AG08395 (cell line): Measurements from ENCODE around the gene TMOD2.
A peak's percentile ranks its signal among the peaks of the same experiment; 100 is the strongest.

Experiments
- DNase-seq: peaks from one replicate; pipeline ENCODE4 v3.0.0; 2012; ENCODE audit warnings: mixed read lengths, low spot score

TMOD2 gene

DNA sequence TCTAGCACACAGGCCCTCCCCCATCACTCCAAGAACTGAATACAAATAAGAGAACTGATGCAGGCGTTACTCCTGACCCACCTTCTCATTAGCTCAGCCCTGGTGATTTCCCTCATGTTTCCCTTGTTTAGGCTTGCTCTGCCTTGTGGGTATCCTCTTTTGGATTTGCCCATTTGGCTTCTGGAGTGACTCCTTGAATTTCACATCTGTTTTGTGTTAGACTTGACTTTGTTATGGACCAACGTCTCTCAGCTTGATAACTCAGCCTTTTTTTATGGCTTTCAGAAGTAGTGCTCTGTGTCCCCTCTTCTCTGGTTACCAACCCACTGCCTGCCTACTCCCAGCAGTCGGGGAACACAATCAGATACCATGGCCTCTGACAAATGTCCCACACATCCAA is 66.8 kb downstream of the TMOD2 start:
- DNase-seq: peak; percentile 14

DNA sequence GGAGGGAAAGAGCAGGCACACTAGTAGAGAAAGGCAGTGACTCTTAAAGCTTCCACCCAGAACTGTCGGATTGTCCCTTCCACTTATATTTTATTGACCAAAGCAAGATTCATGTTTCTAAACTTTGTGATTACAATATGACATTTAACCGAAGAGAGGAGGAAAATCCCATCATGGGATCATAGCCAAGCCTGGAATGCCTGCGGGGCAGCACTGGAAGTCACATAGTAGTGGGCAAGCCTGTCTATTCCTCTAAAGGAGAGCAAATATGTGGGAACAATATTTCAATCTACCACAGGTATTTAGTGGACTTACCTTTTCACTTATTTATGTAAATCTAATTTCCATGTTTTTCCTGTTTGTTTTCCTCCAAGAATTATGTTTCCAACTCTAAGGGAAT is 74.3 kb downstream of the TMOD2 start:
- no peak for DNase-seq

DNA sequence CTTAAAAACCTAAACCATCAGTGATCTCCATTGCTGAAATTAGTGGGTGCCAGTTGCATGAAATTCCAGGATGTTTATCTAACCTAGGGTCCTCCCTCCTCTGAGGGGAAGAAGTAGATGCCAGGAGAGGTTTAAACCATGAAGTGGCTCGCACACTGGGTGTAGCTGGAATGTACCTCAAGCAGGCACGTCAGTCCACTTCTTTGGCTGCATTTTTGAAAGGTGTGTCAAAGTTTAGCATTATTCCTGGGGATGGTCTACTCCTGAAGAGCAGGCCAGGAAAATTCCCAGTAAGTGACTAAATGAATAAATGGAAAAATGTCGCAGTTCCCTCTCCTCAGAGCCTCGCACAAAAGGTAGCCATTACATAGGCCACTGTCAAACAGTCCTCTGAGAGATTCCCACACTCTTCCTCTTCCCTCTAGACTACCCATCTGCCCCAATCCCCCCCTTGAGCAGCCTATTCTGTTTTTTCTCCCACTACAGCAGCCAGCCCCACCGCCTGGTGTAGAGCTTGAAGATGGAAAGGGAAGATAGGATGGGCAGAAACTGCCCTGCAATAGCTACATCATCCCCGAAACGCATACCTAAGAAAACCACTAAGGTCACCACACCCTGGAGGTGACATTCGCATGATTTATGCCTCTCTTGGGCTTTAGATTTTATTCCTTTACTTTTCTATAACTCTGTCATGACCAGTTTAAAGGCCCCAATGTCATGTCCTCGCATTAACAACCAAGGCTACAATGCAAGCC is 77.4 kb downstream of the TMOD2 start:
- DNase-seq: no peak

DNA sequence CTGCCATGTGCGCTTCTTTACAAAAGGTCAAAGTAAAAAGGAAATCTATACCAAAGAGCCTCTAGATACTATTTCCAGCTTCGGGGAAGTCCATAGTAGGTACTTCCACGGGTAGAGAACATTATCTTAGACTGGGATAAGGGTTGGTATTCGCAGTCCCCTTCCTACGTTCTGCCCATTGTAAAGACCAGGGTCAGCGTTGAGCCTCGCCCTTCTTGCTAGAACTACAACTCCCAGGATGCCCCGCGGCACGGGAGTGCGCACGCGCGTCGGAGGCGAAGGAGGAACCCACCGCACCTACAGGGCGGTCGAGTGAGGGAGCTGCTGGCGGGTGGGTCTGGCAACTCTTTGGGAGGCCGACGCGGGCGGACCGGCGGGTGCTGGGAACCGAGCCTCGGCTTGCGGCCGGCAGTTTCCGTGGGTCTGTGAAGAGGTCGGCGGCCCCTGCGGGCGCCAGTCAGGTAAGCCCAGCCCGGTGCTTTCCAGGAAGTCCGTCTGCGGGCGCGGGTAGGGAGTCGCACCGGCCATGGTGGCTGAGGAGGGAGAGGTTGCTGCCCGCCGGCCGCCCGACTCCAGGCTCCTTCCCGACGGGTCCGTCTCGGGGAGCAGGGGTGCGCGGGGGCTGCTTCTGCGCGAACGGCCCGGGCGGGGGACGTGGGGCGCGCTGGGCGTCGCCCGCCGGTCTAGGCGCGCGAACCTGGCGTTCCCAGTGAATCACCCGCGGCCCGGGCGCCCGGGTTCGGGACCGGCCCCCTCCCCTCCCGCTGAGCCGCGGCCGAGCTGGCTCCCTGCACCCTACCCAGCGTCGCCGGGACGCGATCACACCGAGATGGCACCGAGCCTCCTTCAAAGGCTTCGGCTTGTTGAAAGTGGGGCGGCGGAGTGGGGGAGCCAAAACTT is 78.2 kb downstream of the TMOD2 start, which contains the start of gene TMOD3:
Gene TMOD3 (plus strand): TSS at position 278 of the 900 bp plus-strand sequence. CDS start 33,232 bp downstream, outside the sequence.
- DNase-seq: peak; percentile 98

DNA sequence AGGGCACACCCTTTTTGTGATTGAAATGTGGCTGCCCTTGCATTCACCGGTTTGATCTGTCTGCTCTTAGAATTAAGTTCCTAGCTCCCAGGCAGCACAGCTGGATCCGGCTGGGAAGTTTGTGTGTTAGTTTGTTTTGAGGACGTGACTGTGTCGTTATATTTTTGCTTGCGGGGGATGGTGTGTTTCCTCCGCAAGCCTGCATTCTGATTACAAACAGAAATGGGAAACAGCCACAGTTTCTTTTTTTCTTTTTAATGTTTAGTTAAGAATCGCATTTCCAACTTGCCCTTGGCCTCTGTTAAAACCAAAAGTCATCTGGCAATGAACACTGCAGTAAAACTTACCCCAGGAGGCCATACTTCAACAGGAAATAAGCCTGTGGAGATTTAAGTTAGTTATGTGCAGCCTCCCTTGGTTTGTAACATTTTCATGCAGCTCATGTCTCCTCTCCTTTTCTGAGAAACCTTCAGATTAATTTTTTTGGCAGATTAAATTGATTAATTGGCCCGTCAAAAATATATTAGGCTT is 78.9 kb downstream of the TMOD2 start:
- no peak for DNase-seq

DNA sequence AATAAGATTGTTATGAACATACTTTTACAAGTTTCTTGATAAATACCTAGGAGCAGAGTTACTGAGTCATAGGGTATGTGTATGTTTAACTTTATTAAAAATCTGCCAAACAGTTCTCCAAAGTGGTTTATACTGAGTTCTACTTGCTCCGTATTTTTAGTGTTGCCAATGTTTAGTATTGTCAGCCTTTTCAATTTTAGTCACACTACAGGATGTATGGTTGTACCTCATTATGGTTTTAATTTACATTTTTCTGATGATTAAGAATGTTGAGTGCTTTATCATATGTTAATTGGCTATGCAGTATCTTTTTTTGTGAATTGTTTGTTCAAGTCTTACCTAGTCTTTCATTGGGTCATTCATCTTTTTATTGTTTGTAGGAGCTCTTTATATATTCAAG is 82.4 kb downstream of the TMOD2 start:
- DNase-seq: no peak

DNA sequence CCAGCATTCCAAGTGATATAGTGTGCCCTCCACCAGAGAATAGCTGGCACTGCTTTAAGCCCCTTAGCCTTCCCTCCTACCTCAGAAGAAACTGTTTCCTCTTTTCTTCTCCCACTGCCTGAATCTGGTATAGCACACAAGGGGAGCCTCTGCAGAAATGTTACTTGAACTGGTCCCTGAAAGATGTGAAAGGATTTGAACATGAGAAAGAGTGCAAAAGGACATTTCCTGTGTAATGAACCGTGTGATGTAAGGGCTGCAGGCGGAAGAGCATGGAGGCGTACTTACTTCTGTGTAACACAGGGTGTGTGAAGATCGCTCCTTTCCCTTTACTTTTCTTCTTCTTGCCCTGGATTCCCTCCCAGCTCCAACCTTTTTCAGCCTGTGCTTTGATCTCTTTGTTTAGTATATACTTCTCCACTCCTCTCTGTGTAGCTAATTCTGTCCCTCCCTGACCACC is 86.4 kb downstream of the TMOD2 start:
- no peak for DNase-seq

DNA sequence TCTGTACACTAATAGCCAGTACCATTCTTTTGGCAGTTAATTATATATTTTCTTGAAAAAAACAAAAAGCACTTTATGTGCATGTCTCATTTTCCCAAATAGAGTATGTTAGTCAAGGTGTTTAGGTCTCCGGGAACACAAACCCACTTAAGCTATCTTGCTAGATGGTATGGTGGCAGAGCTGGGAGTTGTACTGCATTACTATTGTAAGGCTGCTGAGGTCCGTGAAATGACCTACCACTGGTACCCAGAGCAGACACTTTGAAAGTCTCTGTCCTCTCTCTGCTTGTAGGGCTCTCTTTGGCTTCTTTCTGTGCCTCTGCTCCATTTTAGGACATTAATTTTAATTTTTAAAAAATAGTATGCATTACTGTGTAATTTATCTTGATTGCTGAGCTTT is 86.9 kb downstream of the TMOD2 start:
- no peak for DNase-seq

DNA sequence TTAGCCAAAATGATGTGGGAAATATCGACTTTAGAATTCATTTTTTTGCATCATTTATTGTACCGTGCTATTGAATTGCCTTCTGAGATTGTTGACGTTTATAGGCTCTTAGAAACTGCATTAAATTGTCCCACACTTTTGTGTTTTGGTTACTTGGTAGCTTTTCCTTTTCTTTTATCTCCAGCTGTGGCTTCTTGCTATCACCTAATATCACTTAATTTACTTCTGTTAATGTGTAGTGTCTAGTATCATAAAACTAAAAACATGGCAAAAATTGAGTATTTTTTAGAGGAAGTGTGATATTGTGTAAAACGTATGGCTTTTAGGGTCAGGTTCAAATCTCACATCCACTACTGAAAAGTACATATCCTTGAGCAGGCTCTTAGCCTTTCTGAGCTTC is 89.3 kb downstream of the TMOD2 start:
- no peak for DNase-seq

DNA sequence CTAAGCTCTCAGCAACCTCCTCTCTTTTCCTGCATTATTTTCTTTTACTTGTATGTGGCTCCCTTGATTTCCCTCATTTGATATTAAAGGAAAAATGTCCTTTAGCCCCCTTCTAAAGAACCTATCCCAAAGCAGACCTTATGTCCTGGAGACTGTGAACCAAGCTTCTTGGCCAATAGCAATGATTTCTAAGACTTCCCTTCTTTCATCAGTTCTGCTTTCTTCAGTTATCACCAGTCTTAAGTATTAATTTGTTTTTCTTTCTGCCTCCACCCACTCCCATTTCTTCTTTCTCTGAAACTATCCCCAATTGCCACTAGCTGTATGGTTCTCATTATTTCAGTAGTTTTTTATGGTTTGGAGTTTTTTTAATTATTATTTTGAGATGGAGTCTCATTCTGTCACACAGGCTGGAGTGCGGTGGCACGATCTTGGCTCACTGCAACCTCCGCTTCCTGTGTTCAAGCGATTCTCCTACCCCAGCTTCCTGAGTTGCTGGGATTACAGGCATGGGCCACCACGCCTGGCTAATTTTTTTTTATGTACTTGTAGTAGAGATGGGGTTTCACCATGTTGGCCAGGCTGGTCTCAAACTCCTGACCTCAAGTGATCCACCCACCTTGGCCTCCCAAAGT is 90.1 kb downstream of the TMOD2 start:
- DNase-seq: no peak

DNA sequence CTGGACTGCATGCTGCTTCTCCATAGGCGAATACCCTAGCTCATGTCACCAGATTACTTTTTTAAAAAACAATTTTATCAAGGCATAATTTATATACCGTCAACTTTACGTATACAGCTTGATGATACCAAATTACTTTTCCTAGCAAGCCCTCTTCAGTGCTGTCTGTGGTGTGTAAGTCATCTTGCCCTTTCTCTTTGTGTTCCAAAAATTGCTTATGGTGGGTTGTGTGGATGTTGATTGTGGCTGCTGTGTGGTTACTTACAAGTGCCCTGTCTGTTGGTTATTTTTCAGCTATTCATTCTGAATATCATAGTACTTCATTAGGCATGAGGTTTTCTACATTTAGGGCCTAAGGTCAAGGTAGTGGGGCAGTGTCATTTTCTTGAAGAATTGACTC is 90.9 kb downstream of the TMOD2 start:
- no peak for DNase-seq

DNA sequence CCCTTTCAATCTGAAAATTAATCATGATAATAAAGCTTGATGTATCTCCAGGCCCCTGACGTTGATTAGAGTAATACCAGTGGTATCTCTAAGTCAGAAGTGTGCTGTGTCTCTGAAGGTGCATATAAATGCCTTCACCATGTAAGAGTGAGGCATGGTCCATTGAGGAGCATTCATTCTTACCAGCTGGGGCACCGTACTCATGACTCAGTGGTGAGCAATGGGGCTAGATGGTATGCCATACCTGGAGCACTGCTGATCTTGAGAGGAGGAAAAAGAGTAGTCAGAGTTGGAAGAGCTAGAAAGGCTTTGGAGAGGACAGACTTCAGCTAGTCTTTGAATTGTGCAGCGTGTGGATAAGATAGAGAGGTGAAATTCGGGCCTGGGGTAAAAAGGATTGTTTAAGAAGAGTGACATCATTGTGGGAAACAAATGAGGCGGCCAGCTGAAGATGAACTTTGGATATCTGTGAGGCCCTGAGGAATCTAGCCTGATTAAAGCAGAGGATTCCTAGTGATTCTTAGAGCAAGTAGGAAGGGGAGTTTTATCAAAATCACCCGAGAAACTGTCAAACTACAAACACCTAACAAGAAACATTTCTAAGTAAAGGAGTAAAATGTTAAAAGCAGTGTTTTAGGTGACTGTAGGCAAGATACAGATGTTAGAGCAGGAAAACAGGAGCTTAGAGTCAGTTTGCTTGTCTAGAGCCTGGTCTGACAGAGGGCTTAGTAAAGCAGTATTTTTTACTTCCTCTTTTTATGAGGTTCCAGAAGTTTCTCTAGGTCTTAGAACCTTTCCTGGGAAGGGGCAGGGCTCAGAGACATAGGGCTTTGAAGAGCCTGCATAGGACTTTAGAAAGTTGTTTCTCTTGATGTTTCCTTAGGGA is 91.7 kb downstream of the TMOD2 start:
- no peak for DNase-seq

DNA sequence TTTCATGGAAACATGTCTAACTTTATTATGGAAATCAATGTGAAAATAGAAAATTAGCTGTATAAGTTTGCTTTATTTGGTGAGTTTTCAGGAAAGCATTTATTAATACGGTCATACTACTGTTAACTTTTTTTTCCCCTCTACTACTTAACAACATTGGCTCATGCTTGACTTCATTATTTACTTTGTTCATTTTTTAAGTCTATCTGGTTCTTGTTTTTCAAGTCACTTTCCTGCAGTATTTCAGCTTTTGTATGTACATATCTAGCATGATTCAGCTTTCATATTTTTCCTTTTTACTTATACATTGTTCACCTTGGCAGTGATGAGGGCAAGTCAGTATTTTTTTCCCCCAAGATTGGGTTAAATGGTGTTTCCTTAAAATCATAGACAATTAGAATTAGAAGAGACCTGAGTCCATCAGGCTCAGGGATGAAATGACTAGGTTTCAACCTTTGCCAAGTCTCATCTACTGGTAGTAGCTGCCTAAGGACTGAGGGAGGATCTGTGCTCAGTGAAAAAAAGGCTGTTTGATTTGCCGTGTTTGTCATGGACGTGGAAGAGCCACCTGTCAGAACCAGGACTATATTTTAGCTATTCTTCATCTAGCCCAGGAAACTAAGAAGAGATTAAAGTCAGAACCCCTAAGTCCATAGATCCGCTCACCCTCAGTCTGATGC is 93.5 kb downstream of the TMOD2 start:
- no peak for DNase-seq

DNA sequence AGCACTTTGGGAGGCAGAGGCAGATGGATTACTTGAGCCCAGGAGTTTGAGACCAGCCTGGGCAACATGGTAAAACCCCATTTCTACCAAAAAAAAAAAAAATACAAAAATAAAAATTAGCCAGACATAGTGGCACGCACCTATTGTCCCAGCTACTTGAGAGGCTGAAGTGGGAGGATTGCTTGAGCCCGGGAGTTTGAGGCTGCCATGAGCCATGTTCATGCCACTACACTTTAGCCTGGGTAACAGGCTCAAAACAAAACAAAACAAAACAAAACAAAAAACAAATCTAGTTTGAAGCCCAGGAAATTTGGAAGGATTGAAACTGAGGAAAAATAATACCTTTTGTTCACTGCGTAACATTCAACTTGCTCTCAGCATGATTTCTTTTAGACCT is 94.7 kb downstream of the TMOD2 start:
- DNase-seq: no peak

DNA sequence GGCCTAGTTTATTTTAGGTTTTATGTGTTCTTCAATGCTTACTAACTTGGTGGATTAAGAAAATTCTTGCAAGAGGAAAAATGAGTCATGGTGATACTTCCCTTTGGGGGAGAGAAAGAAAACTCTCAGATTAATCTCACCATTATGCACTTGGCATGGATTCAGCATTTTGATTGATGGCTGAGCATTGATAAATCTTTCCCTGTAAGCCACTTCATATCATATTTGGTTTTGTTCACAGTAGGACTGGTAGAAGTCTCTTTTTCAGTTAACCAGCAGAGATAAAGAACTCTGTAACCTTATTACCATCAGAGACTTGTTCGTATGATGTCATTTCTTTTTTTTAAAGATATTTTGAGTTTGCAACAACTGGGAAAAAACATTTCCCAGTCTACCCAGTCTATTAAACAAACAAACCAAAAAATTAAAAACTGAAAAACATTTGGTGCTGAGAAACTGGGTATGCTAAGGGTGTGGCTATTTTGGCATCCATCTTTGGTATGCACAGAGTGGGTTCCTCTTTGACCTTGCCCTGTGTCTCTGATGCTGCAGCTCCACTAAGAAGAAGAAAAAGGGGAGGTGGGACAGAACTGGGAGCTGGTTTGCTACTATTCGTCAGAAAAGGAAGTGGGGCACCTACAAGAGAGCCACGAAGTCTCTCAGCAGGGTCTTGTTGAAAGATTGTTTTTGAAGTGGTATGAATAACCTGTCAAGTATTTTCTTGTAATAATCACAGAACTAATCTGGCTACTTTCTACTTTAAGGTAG is 95.2 kb downstream of the TMOD2 start:
- DNase-seq: peak; percentile 49

DNA sequence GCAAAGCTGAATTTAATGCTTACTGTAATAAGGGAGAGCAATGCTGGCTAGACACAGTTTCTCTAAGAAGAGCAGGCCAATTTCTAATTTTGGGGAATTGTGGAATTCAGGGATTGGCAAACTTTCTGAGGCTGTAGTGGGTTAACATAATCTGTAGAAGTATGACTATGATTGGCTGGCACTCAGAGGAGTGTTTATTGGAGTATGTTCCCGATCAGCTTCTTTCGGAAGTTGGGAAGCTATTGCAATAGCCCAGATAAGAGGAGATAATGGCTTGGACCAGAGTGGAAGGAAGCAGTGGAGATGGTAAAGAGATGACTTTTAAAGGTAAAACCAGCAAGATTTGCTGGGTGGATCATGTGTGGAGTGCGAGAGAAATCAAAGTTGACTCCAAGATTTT is 97.4 kb downstream of the TMOD2 start:
- no peak for DNase-seq

DNA sequence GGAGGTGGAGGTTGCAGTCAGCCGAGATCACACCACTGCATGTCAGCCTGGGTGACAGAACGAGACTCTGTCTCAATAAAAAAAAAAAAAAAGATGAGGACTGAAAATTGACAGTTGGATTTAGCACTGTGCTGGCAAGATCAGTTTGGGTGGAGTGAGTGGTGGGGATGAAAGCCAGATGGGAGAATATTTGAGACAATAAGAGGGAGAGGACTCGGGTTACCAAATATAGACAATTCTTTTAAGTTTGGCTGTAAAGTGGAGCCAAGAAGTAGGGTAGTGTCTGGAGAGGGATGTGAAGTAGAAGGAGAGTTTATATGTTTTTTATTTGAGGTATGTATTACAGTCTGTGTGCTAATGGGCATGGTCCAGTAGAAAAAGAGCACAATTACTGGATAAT is 98.5 kb downstream of the TMOD2 start:
- DNase-seq: no peak

DNA sequence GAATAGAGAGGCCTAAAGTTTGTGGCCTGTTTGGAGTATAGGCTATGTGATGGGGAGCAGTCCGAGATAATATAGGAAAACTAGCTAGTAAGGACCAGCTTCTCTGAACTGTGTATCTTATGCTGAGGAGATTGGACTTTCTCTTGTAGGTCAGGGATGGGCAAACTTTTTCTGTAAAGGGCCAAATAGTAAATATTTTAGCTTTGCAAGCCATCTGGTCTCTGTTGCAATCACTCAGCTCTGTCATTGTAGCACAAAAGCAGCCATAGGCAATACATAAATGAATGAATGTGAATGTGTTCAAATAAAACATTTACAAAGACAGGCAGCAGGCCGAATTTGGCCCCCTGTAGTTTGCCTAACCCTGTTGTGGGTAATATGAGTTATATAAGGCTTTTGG is 102.6 kb downstream of the TMOD2 start:
- DNase-seq: no peak

DNA sequence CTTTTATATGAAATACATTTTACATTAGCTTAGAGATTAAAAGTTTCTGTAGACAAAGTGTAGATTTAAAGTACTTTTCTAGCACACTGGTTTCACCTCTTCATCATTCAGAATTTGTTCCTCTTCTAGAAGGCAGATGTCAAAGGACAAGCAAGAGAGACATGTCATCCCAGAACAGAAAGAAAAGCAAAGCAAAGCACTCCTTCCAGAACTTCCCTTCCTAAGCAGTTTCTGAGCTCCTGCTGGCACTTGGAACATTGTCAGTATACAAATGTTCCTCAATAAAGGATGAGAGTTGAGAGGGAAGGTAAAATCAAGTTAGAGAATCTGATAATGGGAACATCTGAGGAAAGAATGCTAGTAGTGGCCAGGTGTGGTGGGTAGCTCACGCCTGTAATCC is 104.2 kb downstream of the TMOD2 start:
- no peak for DNase-seq
